Testis (tissue), 2 donors: ENCODE measurements around the gene MACROD1.

Source experiments
- CTCF ChIP-seq, 3 experiments: fragments of 450-650 bp in 2 of 3; fragments of 200-600 bp in 1 of 3; sonication (generic) in 1 of 3; IDR thresholded peaks; one replicate each; pipeline ENCODE4 v1.5.1; 2016 to 2019; ENCODE audit warnings: antibody characterized with exemption in 3 of 3, mild to moderate bottlenecking in 2 of 3, moderate library complexity in 1 of 3
- POLR2A ChIP-seq: fragments of 450-650 bp; IDR thresholded peaks from one replicate; pipeline ENCODE4 v1.6.1; 2017; ENCODE audit warnings: antibody characterized with exemption, mild to moderate bottlenecking, moderate library complexity

GRCh38 chr11:64085906-64086257, 80.0 kb downstream of the MACROD1 start:
- TF ChIP-seq CTCF (IDR thresholded peaks at IDR 0.05) (no peak), POLR2A (no peak)
